Hepatocyte (in vitro differentiated cells): ENCODE measurements around the gene FBXL5.

Experiments used
- EZH2 ChIP-seq: fragments of 200-600 bp; sonication (generic); IDR thresholded peaks from 2 replicates; pipeline ENCODE4 v1.6.1; 2016; ENCODE audit warnings: antibody characterized with exemption, mild to moderate bottlenecking, borderline replicate concordance
- EZH2phosphoT487 ChIP-seq: fragments of 200-600 bp; sonication (generic); IDR thresholded peaks from one replicate; pipeline ENCODE4 v1.6.1; 2018; ENCODE audit warnings: antibody characterized with exemption, mild to moderate bottlenecking, low read depth, moderate library complexity; ENCODE audit not compliant: unreplicated experiment, severe bottlenecking
- TF ChIP-seq, protein P1 (sequence below): fragments of 200-600 bp; sonication (generic); IDR thresholded peaks from 2 replicates; pipeline ENCODE4 v1.5.1; 2016; ENCODE audit warnings: antibody characterized with exemption, mild to moderate bottlenecking; ENCODE audit not compliant: poor library complexity

DNA sequence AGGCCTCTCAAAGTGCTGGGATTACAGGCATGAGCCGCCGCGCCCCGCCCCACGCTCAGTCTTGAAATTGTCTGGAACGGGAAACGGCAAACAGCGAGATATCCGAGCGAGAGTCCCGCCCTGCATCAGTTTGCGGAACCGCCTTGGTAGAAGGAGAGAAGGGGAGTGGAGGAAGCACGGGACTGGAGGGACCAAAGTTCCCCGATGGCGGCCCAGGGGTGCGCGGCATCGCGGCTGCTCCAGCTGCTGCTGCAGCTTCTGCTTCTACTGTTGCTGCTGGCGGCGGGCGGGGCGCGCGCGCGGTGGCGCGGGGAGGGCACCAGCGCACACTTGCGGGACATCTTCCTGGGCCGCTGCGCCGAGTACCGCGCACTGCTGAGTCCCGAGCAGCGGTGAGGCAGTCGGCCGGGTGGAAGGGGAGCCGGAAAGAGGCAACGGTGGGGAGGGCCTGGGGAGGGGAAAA lies 47.8 kb upstream of the FBXL5 start, which contains the start of gene BST1:
- TF ChIP-seq, protein P1, sequence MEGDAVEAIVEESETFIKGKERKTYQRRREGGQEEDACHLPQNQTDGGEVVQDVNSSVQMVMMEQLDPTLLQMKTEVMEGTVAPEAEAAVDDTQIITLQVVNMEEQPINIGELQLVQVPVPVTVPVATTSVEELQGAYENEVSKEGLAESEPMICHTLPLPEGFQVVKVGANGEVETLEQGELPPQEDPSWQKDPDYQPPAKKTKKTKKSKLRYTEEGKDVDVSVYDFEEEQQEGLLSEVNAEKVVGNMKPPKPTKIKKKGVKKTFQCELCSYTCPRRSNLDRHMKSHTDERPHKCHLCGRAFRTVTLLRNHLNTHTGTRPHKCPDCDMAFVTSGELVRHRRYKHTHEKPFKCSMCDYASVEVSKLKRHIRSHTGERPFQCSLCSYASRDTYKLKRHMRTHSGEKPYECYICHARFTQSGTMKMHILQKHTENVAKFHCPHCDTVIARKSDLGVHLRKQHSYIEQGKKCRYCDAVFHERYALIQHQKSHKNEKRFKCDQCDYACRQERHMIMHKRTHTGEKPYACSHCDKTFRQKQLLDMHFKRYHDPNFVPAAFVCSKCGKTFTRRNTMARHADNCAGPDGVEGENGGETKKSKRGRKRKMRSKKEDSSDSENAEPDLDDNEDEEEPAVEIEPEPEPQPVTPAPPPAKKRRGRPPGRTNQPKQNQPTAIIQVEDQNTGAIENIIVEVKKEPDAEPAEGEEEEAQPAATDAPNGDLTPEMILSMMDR, result no peak
- TF ChIP-seq EZH2, result no peak
- TF ChIP-seq EZH2phosphoT487, result no peak
